ENCODE results near the gene RASAL1.

DNA sequence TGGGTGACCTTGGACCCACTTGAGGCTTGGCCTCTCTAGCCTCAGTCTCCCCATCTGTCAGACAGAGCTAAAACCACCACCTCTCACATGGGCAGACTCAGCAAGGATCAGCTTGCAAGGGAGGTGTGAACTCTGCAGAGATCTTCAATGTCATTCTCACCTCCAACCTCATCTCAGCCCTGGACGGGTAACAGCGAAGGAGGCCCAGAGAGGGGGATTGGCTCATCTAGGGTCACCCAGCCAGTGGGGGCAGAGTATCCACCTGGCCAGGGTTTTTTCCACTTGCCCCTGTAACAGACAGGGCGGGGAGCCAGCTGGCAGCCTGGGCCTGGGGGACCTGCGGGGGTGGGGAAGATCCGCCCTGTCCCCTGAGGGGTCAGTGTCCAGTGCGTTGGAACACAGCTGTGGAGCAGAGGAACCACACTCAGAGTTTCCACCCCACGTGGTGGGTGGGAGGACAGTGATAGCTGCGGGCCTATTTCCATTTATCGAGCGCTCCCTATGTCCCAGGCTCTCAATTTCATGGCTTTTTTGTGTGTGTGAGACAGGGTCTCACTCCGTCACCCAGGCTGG is 51.6 kb downstream of the RASAL1 start:
- TF ChIP-seq, protein P1, sequence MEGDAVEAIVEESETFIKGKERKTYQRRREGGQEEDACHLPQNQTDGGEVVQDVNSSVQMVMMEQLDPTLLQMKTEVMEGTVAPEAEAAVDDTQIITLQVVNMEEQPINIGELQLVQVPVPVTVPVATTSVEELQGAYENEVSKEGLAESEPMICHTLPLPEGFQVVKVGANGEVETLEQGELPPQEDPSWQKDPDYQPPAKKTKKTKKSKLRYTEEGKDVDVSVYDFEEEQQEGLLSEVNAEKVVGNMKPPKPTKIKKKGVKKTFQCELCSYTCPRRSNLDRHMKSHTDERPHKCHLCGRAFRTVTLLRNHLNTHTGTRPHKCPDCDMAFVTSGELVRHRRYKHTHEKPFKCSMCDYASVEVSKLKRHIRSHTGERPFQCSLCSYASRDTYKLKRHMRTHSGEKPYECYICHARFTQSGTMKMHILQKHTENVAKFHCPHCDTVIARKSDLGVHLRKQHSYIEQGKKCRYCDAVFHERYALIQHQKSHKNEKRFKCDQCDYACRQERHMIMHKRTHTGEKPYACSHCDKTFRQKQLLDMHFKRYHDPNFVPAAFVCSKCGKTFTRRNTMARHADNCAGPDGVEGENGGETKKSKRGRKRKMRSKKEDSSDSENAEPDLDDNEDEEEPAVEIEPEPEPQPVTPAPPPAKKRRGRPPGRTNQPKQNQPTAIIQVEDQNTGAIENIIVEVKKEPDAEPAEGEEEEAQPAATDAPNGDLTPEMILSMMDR (conservative IDR thresholded peaks at IDR 0.05 in 1 of 2, IDR thresholded peaks at IDR 0.05 in 1 of 2; ENCODE audit: extremely low read depth in 1 of 2, insufficient read depth in 1 of 2, low read depth in 1 of 2, low read length in 2 of 2): no peak
- no peak for TF ChIP-seq EZH2 (IDR thresholded peaks at IDR 0.05; ENCODE audit: borderline replicate concordance, low read length)
